ENCODE data around the gene C1orf159. TPM values are rescaled to one million over a fixed set of nuclear protein-coding genes. Genes with fewer than 3 reads are reported as not detected.

C1orf159 gene
- total and polyA plus RNA-seq, 9 of the 15 experiments (the other 6 are each of a cell fraction or from before 2014, with no cell fraction given): 0.28 to 54.9 (median 10.6) TPM

DNA sequence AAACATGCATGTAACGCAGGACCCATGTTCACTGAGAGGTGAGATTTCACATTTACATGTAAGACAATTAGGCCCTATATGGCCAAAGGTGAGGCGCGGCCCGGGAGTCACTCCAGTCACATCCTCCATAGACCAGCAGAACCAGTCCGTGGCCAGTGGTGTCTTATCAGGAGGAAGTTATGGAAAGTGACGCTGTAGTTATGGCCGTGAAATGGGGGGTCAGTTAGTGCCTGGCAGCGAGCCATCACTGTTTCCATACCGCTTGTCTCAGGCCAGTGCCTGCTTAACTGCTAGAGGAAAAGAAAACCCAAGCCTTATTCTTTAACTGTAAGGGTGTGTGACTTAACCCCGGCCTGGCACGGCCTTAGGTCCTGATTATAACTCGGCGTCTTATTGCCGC, 6.1 kb downstream of the C1orf159 start (continued):
- TF ChIP-seq, protein P1, sequence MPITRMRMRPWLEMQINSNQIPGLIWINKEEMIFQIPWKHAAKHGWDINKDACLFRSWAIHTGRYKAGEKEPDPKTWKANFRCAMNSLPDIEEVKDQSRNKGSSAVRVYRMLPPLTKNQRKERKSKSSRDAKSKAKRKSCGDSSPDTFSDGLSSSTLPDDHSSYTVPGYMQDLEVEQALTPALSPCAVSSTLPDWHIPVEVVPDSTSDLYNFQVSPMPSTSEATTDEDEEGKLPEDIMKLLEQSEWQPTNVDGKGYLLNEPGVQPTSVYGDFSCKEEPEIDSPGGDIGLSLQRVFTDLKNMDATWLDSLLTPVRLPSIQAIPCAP (CRISPR knock-in tag; IDR thresholded peaks at IDR 0.05; ENCODE audit: borderline replicate concordance): no peak
- TF ChIP-seq ZNF184 (CRISPR knock-in tag; IDR thresholded peaks at IDR 0.05) (no peak), ZNF79 (CRISPR knock-in tag; IDR thresholded peaks at IDR 0.05; ENCODE audit: low read depth) (no peak), SIN3B (IDR thresholded peaks at IDR 0.05; ENCODE audit: low read depth) (no peak), MECOM (CRISPR knock-in tag; IDR thresholded peaks at IDR 0.05) (no peak), NR2C1 (IDR thresholded peaks at IDR 0.05) (no peak), NR2C1 (tag; IDR thresholded peaks at IDR 0.05) (no peak), ZNF699 (CRISPR knock-in tag; IDR thresholded peaks at IDR 0.05; ENCODE audit: insufficient replicate concordance) (no peak), SRSF3 (IDR thresholded peaks at IDR 0.05; ENCODE audit: insufficient read depth, low read length) (no peak), HNRNPK (IDR thresholded peaks at IDR 0.05; ENCODE audit: low read depth, low read length, poor library complexity, severe bottlenecking) (no peak)
- TF ChIP-seq, protein P2, sequence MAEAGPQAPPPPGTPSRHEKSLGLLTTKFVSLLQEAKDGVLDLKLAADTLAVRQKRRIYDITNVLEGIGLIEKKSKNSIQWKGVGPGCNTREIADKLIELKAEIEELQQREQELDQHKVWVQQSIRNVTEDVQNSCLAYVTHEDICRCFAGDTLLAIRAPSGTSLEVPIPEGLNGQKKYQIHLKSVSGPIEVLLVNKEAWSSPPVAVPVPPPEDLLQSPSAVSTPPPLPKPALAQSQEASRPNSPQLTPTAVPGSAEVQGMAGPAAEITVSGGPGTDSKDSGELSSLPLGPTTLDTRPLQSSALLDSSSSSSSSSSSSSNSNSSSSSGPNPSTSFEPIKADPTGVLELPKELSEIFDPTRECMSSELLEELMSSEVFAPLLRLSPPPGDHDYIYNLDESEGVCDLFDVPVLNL (CRISPR knock-in tag; IDR thresholded peaks at IDR 0.05; ENCODE audit: low read depth): no peak
- TF ChIP-seq, protein P3, sequence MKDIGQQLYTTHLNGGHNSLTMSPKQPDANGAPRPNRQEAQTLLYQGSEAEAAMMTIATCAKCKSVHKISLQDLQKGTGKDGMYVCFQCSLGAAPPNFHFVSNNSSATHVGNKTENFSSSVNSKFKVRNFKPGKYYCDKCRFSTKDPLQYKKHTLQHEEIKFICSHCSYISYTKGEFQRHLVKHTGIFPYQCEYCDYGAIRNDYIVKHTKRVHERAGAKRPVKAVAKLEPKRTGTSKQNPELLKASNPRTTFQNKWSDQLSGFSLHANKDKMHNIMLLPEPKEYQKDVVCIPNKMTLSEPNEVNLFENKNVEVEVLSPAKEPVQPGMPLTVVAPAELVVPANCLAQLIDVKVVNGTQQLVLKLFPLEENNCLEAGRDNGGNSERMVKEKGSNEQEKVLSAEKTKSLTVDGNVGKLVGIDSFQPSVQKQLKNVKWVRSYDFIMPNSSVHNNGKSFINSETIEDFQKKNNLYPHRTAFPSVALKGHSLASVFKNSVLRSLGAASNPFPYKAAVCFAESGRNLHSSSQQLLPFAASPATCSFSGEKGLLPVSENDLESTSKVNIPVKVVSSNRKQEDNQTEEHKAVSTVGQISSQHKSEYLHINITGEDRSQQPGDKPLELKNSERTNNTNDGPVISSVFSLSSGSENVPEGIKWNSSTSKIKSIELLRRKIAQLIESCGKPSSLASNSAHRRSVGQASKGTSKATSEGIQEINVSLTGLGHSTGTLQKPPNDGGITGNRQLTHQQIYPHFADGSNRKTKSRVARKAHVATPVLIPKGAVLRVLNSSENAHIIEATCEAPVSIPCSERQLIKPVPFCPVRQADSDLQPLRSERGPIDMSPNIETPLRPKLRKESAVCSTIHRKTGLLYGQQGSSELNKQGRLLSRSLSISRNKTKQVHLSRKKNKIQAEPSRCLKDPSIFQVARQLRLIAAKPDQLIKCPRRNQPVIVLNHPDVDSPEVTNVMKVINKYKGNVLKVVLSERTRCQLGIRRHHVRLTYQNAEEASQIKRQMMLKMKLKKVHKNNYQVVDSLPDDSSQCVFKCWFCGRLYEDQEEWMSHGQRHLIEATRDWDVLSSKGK (CRISPR knock-in tag; IDR thresholded peaks at IDR 0.05): no peak
- TF ChIP-seq, protein P4, sequence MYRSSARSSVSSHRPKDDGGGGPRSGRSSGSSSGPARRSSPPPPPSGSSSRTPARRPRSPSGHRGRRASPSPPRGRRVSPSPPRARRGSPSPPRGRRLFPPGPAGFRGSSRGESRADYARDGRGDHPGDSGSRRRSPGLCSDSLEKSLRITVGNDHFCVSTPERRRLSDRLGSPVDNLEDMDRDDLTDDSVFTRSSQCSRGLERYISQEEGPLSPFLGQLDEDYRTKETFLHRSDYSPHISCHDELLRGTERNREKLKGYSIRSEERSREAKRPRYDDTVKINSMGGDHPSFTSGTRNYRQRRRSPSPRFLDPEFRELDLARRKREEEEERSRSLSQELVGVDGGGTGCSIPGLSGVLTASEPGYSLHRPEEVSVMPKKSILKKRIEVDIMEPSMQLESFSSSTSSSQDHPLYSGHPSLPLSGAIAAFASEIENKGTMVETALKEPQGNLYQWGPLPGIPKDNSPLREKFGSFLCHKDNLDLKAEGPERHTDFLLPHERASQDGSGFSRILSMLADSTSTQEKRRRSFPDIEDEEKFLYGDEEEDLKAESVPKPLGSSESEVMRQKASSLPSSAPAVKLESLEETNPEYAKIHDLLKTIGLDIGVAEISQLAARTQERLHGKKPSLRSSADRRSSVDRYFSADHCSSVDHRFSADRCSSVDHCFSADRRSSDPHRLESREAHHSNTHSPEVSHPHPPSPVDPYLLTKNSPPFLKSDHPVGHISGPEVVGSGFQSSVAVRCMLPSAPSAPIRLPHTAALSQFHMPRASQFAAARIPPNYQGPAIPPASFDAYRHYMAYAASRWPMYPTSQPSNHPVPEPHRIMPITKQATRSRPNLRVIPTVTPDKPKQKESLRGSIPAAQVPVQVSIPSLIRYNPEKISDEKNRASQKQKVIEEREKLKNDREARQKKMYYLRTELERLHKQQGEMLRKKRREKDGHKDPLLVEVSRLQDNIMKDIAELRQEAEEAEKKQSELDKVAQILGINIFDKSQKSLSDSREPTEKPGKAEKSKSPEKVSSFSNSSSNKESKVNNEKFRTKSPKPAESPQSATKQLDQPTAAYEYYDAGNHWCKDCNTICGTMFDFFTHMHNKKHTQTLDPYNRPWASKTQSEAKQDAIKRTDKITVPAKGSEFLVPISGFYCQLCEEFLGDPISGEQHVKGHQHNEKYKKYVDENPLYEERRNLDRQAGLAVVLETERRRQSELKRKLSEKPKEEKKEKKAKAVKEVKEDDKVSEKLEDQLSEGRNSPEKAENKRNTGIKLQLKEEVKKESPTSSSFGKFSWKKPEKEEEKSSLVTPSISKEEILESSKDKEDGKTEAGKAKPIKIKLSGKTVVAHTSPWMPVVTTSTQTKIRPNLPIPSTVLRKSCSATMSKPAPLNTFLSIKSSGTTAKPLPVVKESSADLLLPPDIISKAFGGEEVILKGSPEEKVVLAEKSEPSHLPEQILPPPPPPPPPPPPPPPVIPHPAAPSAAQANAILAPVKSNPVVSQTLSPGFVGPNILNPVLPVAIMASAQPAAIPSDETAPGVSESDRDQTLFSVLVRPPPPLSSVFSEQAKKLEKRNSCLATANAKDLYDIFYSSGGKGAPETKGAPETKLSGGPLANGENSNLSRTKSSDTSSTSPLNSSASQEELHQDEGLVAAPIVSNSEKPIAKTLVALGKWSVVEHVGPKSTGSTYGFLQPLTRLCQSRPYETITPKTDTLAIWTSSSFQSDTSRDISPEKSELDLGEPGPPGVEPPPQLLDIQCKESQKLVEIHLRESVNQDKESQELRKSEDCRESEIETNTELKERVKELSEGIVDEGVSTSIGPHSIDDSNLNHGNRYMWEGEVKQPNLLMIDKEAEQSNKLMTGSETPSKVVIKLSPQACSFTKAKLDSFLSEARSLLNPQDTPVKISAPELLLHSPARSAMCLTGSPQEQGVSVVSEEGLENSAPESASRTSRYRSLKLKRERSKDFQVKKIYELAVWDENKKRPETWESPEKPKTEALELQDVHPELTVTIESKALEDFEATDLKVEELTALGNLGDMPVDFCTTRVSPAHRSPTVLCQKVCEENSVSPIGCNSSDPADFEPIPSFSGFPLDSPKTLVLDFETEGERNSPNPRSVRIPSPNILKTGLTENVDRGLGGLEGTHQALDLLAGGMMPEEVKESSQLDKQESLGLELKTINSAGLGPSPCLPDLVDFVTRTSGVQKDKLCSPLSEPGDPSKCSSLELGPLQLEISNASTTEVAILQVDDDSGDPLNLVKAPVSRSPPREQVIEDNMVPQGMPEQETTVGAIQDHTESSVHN (IDR thresholded peaks at IDR 0.05; ENCODE audit: borderline replicate concordance in 1 of 2, low read depth in 1 of 2): no peak
